A549 (cell line): ENCODE data around the gene FRYL. TPM values are rescaled to one million over a fixed set of nuclear protein-coding genes. Genes with fewer than 3 reads are reported as not detected.
"Not testable (repeated sequence)": the region's sequence is repeated elsewhere in the genome, so short reads cannot be mapped to it uniquely, and the experiment has no call there.

Experiments
- ATAC-seq, 2 experiments: fragments of 200-7000 bp in 1 of 2; fragments of >200 bp in 1 of 2; cut with Nextera tagmentation in 1 of 2; cut with Tn5 transposase in 1 of 2; 3 replicates each; pipeline versions ENCODE4 v1.8.0 to v1.9.1; 2018 to 2020; ENCODE audit warnings: mild to moderate bottlenecking in 1 of 2, moderate library complexity in 1 of 2
- CTCF ChIA-PET: fragments of 300-600 bp; sonication (Branson Sonifier 250); formaldehyde crosslinking; extraction: SDS; loops from one replicate; lab custom pipeline; 2021; ENCODE audit warnings: antibody characterized with exemption, inconsistent platforms; lab: Yijun Ruan, JAX
- POLR2A ChIA-PET: fragments of 350-600 bp; formaldehyde crosslinking; extraction: SDS; loops from one replicate; lab custom pipeline; 2021; ENCODE audit warnings: antibody characterized with exemption, inconsistent platforms; lab: Yijun Ruan, JAX
- DNase-seq, 2 experiments: peaks; one replicate each; pipeline versions ENCODE4 v3.0.0 to v3.0.0-alpha.2; 2011 to 2016; ENCODE audit warnings: low read depth in 1 of 2, low spot score in 1 of 2
- FAIRE-seq: peaks from 2 replicates; lab custom pipeline; 2011; peaks lifted over from hg19 to GRCh38; lab: Jason Lieb, UNC
- H3K27ac ChIP-seq, 2 experiments: fragments of >200 bp; sonication (Bioruptor Twin); formaldehyde crosslinking; 3 replicates each; pipeline ENCODE4 v1.5.1; 2016 to 2017
- H3K4me1 ChIP-seq: fragments of >200 bp; sonication (Bioruptor Twin); formaldehyde crosslinking; 3 replicates; pipeline ENCODE4 v1.6.1; 2016
- H3K4me2 ChIP-seq: fragments of >200 bp; sonication (Bioruptor Twin); formaldehyde crosslinking; 3 replicates; pipeline ENCODE4 v1.6.1; 2016
- H3K4me3 ChIP-seq: fragments of >200 bp; sonication (Bioruptor Twin); formaldehyde crosslinking; 3 replicates; pipeline ENCODE4 v1.5.1; 2016
- H3K9me3 ChIP-seq: fragments of >200 bp; sonication (Bioruptor Twin); formaldehyde crosslinking; 3 replicates; pipeline ENCODE4 v1.6.1; 2016
- BHLHE40 ChIP-seq: IDR thresholded peaks from 2 replicates; pipeline ENCODE4 v1.6.1; 2012; ENCODE audit warnings: low read depth, low read length, inconsistent platforms
- CEBPB ChIP-seq, 2 experiments: fragments of >200 bp in 1 of 2; sonication (Bioruptor Twin) in 1 of 2; formaldehyde crosslinking in 1 of 2; IDR thresholded peaks; 2 replicates each; pipeline ENCODE4 v1.6.1; 2012 to 2016
- FOSL2 ChIP-seq, 2 experiments: fragments of 450-650 bp in 1 of 2; fragments of >200 bp in 1 of 2; sonication (Bioruptor Twin) in 1 of 2; formaldehyde crosslinking; IDR thresholded peaks; 2 replicates each; pipeline versions ENCODE4 v1.5.0 to v1.6.1; 2016 to 2020; ENCODE audit warnings: mild to moderate bottlenecking in 1 of 2, moderate library complexity in 1 of 2
- HOXB5 ChIP-seq: fragments of 250-450 bp; sonication (Bioruptor Pico); IDR thresholded peaks from 2 replicates; pipeline ENCODE4 v1.5.0; 2020; ENCODE audit warnings: mild to moderate bottlenecking, moderate library complexity
- JUNB ChIP-seq: fragments of >200 bp; sonication (Bioruptor Twin); formaldehyde crosslinking; IDR thresholded peaks from 2 replicates; pipeline ENCODE4 v1.6.1; 2016
- KDM5A ChIP-seq: fragments of 200-600 bp; sonication (generic); IDR thresholded peaks from 2 replicates; pipeline ENCODE4 v1.6.1; 2016; ENCODE audit warnings: antibody characterized with exemption, mild to moderate bottlenecking
- MAFK ChIP-seq: fragments of 450-650 bp; IDR thresholded peaks from 2 replicates; pipeline ENCODE4 v1.6.1; 2014; ENCODE audit not compliant: partially characterized antibody
- MAZ ChIP-seq: fragments of 150-350 bp; IDR thresholded peaks from 2 replicates; pipeline ENCODE4 v1.6.1; 2014; ENCODE audit warnings: antibody characterized with exemption, low read depth, low read length, borderline replicate concordance
- MYC ChIP-seq: IDR thresholded peaks from 2 replicates; pipeline ENCODE4 v1.6.1; 2012; ENCODE audit warnings: mild to moderate bottlenecking, inconsistent platforms, low read length, improper control_type of control experiment, borderline replicate concordance
- NPAS2 ChIP-seq: fragments of 250-450 bp; sonication (Bioruptor Pico); IDR thresholded peaks from 2 replicates; pipeline ENCODE4 v1.8.0; 2022; ENCODE audit warnings: mild to moderate bottlenecking, moderate library complexity, borderline replicate concordance
- RAD21 ChIP-seq, 2 experiments: fragments of >200 bp in 1 of 2; sonication (Bioruptor Twin) in 1 of 2; formaldehyde crosslinking in 1 of 2; IDR thresholded peaks in 1 of 2; conservative IDR thresholded peaks in 1 of 2; 2 replicates in 1 of 2; 3 replicates in 1 of 2; pipeline ENCODE4 v1.6.1; 2012 to 2018; ENCODE audit warnings: inconsistent platforms in 1 of 2
- RARB ChIP-seq: fragments of 250-450 bp; sonication (Bioruptor Pico); IDR thresholded peaks from 2 replicates; pipeline ENCODE4 v1.8.0; 2021; ENCODE audit warnings: mild to moderate bottlenecking, moderate library complexity
- RCOR1 ChIP-seq: fragments of 150-350 bp; IDR thresholded peaks from 2 replicates; pipeline ENCODE4 v1.6.1; 2014; ENCODE audit warnings: antibody characterized with exemption, low read length, low read depth
- RNF2 ChIP-seq: fragments of 200-600 bp; sonication (generic); IDR thresholded peaks from 2 replicates; pipeline ENCODE4 v1.6.1; 2016; ENCODE audit warnings: low read depth, mild to moderate bottlenecking, antibody characterized with exemption, moderate library complexity, borderline replicate concordance
- SMC3 ChIP-seq: fragments of >200 bp; sonication (Bioruptor Twin); formaldehyde crosslinking; IDR thresholded peaks from 3 replicates; pipeline ENCODE4 v1.6.1; 2018; ENCODE audit warnings: inconsistent platforms
- ZFP36 ChIP-seq: fragments of 450-650 bp; IDR thresholded peaks from 2 replicates; pipeline ENCODE4 v1.6.1; 2014; ENCODE audit warnings: borderline replicate concordance; ENCODE audit not compliant: partially characterized antibody
- WGBS: methylation state at CpG from one replicate; pipeline ENCODE4 v1.1.6; 2017; ENCODE audit errors: missing lambda C conversion rate; 5-methylcytosine and 5-hydroxymethylcytosine counted together
- polyA plus RNA-seq, 4 experiments: library from polyadenylated mRNA; depleted of rRNA in 3 of 4; stranded (reverse); fragments of >200 nt; fragmentation: RNase III in 1 of 4; extraction: RNeasy Plus Mini Kit Qiagen cat#74134 plus additional on column Dnase treatment in 1 of 4; gene quantifications; 2 replicates in 3 of 4; 3 replicates in 1 of 4; pipeline ENCODE4 v1.2.3, GENCODE V29; 2011 to 2017
- TF ChIP-seq, protein P1 (sequence below): fragments of 150-350 bp; IDR thresholded peaks from 2 replicates; pipeline ENCODE4 v1.6.1; 2014; ENCODE audit warnings: low read depth, mild to moderate bottlenecking, low read length

FRYL gene
- polyA plus RNA-seq, 2 of the 4 experiments (the other 2 are of a cell fraction): 7.1 to 21.1 TPM

GRCh38 chr4:48739560-48740019, 40.5 kb downstream of the FRYL start:
- ATAC-seq: no peak
- CTCF ChIA-PET: interaction anchor here (0.6 kb wide), 1 partner anchor 12 kb away, joined by 3 read pairs; no protein-coding TSS in a partner anchor
- H3K27ac ChIP-seq: no peak overlapping the region
- H3K9me3 ChIP-seq: no peaks in the 10 kb centered on the region
- POLR2A ChIA-PET: no interaction called here
- no peak overlapping the region for H3K4me2 ChIP-seq
- H3K4me1 ChIP-seq: no peaks in the 10 kb centered on the region
- no peak for FAIRE-seq
- no peak for TF ChIP-seq RCOR1
- no peak for TF ChIP-seq RNF2
- TF ChIP-seq SMC3: no peak
- TF ChIP-seq HOXB5 (CRISPR knock-in tag): no peak
- TF ChIP-seq, protein P1, sequence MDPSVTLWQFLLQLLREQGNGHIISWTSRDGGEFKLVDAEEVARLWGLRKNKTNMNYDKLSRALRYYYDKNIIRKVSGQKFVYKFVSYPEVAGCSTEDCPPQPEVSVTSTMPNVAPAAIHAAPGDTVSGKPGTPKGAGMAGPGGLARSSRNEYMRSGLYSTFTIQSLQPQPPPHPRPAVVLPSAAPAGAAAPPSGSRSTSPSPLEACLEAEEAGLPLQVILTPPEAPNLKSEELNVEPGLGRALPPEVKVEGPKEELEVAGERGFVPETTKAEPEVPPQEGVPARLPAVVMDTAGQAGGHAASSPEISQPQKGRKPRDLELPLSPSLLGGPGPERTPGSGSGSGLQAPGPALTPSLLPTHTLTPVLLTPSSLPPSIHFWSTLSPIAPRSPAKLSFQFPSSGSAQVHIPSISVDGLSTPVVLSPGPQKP: no peak
- no peak overlapping the region for H3K4me3 ChIP-seq
- no peak for DNase-seq
- 73% methylated on average over 3 of the region's 3 CpGs for WGBS

GRCh38 chr4:48738856-48739255, 41.2 kb downstream of the FRYL start:
- Histone ChIP-seq H3K9me3 (no peaks in the 10 kb centered on the region), H3K4me2 (no peak overlapping the region), H3K4me1 (no peaks in the 10 kb centered on the region), H3K27ac (no peak overlapping the region), H3K4me3 (no peak overlapping the region)
- no peak for ATAC-seq
- FAIRE-seq: no peak
- WGBS: 96% methylated on average over 3 of the region's 3 CpGs
- ChIA-PET CTCF (no interaction called here), POLR2A (no interaction called here)
- DNase-seq: no peak
- no peak for TF ChIP-seq BHLHE40
- no peak for TF ChIP-seq KDM5A
- TF ChIP-seq RAD21 (conservative IDR thresholded peaks at IDR 0.05 in 1 of 2, IDR thresholded peaks at IDR 0.05 in 1 of 2): no peak
- no peak for TF ChIP-seq MAFK
- no peak for TF ChIP-seq MAZ
- no peak for TF ChIP-seq RARB (CRISPR knock-in tag)
- no peak for TF ChIP-seq MYC
- TF ChIP-seq CEBPB (IDR thresholded peaks at IDR 0.05): no peak
- TF ChIP-seq JUNB: no peak
- TF ChIP-seq NPAS2 (CRISPR knock-in tag): no peak
- no peak for TF ChIP-seq ZFP36
- no peak for TF ChIP-seq RNF2

GRCh38 chr4:48728906-48729496, 51.1 kb downstream of the FRYL start:
- CTCF ChIA-PET, H3K27ac ChIP-seq, POLR2A ChIA-PET, ATAC-seq, H3K4me2 ChIP-seq, FAIRE-seq, H3K4me3 ChIP-seq, DNase-seq, H3K9me3 ChIP-seq: not testable (repeated sequence)
- WGBS: 88% methylated on average over 5 of the region's 15 CpGs
- H3K4me1 ChIP-seq: peaks cover 22% of the 10 kb centered on the region

DNA sequence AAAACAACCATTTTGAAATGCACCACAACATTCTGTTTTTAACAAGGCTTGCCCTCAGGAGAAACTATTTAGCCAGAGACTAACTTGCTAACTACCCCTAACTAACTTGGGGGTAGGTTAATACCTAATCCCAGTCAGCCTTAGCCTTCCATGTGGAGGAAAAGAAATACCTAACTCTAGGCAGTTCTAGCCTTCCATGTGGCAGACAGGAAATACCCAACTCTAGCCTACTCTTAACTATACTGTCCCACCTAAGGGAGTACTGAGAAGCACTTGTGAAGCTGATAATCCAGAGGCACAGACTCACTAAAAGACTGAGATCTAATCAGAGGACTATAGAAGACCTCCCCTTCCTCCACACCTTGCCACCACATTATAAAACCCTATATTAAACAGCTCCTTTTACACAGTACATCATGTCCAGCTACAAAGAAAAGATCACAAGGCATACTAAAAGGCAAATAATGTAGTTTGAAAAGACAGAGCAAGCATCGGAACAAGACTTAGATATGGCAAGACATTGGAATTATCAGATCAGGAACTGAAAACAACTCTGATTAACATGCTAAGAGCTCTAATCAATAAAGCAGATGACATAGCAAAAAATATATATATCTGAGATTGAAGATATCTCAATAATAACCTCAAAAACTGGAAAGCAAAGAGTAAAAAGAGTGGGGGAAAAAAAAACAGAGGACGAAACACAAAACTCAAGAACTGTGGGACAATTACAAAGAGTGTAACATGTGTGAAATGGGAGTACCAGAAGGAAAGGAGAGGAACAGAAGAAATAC, 52.2 kb downstream of the FRYL start:
- H3K9me3 ChIP-seq: no peaks in the 10 kb centered on the region
- POLR2A ChIA-PET: no interaction called here
- ATAC-seq (no peak), FAIRE-seq (no peak), DNase-seq (no peak)
- H3K4me2 ChIP-seq: no peak overlapping the region
- H3K27ac ChIP-seq: 0 out of 6 replicates have a peak overlapping the region, but pooled peaks of 1 of the 2 experiments have one; percentile 17
- CTCF ChIA-PET: interaction anchor here (0.6 to 1.3 kb wide), 3 partner anchors 12 to 149 kb away, joined by 3 to 4 read pairs (median 3); no protein-coding TSS in a partner anchor
- peaks cover 22% of the 10 kb centered on the region for H3K4me1 ChIP-seq
- WGBS: 84% methylated on average over 2 of the region's 2 CpGs
- TF ChIP-seq, protein P1: no peak
- TF ChIP-seq FOSL2 (IDR thresholded peaks at IDR 0.05) (no peak), FOSL2 (CRISPR knock-in tag; IDR thresholded peaks at IDR 0.05) (no peak)
- H3K4me3 ChIP-seq: no peak overlapping the region
